GM12875 (cell line): ENCODE results near the gene INPP5F.

Experiments
- H3K4me3 ChIP-seq: one replicate; pipeline ENCODE4 v1.5.1; 2011; ENCODE audit warnings: low read depth, low read length, control low read depth
- CTCF ChIP-seq: IDR thresholded peaks from 2 replicates; pipeline ENCODE4 v1.5.1; 2011; ENCODE audit warnings: low read depth, mild to moderate bottlenecking, control low read depth, inconsistent platforms, low read length, moderate library complexity, borderline replicate concordance; ENCODE audit not compliant: insufficient read depth

INPP5F gene

GRCh38 chr10:119725828-119726675 is at the start of gene INPP5F:
TSS of gene INPP5F (plus strand) at chr10:119726050. CDS start at chr10:119726263, 213 bp downstream.
- peak within 1 kb of the TSS; percentile 68 for H3K4me3 ChIP-seq
- peak; percentile 12; the same call in 1 of the 2 replicates for TF ChIP-seq CTCF

- TF ChIP-seq CTCF: no peak
Observed at GRCh38 chr10:119677126-119677525, 48.7 kb upstream of the INPP5F start.

GRCh38 chr10:119677904-119678755 is 47.7 kb upstream of the INPP5F start:
- TF ChIP-seq CTCF: no peak
- no peak overlapping the region for H3K4me3 ChIP-seq

More at GRCh38 chr10:119677126-119677525, 48.7 kb upstream of the INPP5F start:
- H3K4me3 ChIP-seq: no peak overlapping the region

- no peak for TF ChIP-seq CTCF
- H3K4me3 ChIP-seq: no peak overlapping the region
Observed at GRCh38 chr10:119679480-119679829, 46.4 kb upstream of the INPP5F start.

- no peak for TF ChIP-seq CTCF
- no peak overlapping the region for H3K4me3 ChIP-seq
Observed at GRCh38 chr10:119680050-119680449, 45.8 kb upstream of the INPP5F start.

GRCh38 chr10:119680650-119681081 is 45.2 kb upstream of the INPP5F start:
- H3K4me3 ChIP-seq: no peak overlapping the region
- TF ChIP-seq CTCF: no peak
